Brain microvascular endothelial cell (primary cell): Measurements from ENCODE around the gene EXOC8.
"Not testable (repeated sequence)": the region's sequence is repeated elsewhere in the genome, so short reads cannot be mapped to it uniquely, and the experiment has no call there.

Experiments used
- DNase-seq: peaks from one replicate; pipeline ENCODE4 v3.0.0-alpha.2; 2020
- H3K27ac ChIP-seq: fragments of 250-450 bp; sonication (Bioruptor Pico); 2 replicates; pipeline ENCODE4 v1.5.1; 2020; ENCODE audit warnings: mild to moderate bottlenecking, moderate library complexity
- H3K27me3 ChIP-seq: fragments of 250-450 bp; sonication (Bioruptor Pico); replicated peaks from 2 replicates; pipeline ENCODE4 v1.5.1; 2020; ENCODE audit warnings: mild to moderate bottlenecking
- H3K36me3 ChIP-seq: fragments of 250-450 bp; sonication (Bioruptor Pico); replicated peaks from 2 replicates; pipeline ENCODE4 v1.5.1; 2020; ENCODE audit warnings: mild to moderate bottlenecking
- H3K4me3 ChIP-seq: 2 replicates; pipeline ENCODE4 v1.5.1; 2011; ENCODE audit warnings: low read depth, mild to moderate bottlenecking, control low read depth, low read length, moderate library complexity
- CTCF ChIP-seq: IDR thresholded peaks from 2 replicates; pipeline ENCODE4 v1.5.1; 2011; ENCODE audit warnings: low read depth, mild to moderate bottlenecking, moderate library complexity, low read length, control low read depth, inconsistent platforms; ENCODE audit errors: missing control alignments
- in situ Hi-C: cut with HindIII; loops from 2 replicates; pipeline ENCODE4 v1.10.0; 2017; ENCODE audit warnings: low sequenced_read_pairs, low pct_ligation_motif_present

Gene EXOC8

DNA sequence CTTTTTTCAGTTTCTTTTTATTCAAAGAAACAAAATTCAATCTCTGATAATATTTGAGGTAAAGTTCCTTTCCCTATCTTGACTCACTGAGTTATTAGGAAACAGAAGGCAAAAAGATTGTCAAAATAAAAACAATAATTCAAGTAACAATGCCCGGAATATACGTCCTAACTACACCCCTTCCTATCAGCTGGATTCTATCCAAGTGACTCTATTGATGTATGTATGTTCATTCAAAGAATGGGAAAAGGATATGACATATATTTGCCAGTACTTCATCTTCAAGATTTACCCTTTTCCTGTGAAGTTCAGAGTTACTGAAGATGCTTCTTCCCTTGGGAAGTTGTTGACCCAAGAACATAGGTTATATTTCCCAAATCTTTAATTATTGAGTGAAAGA lies 14.2 kb upstream of the EXOC8 start:
- H3K36me3 ChIP-seq, result peaks cover 38% of the 10 kb centered on the region
- H3K4me3 ChIP-seq, result no peak overlapping the region
- no peaks in the 10 kb centered on the region for H3K27me3 ChIP-seq
- no peak overlapping the region for H3K27ac ChIP-seq
- no peak for DNase-seq
- no peak for TF ChIP-seq CTCF
- in situ Hi-C loops, result no loop called here

GRCh38 chr1:231348856-231349255 lies 11.2 kb upstream of the EXOC8 start:
- H3K27ac ChIP-seq, H3K27me3 ChIP-seq, in situ Hi-C loops, DNase-seq, H3K4me3 ChIP-seq: not testable (repeated sequence)
- H3K36me3 ChIP-seq, result peaks cover 38% of the 10 kb centered on the region

GRCh38 chr1:231348442-231348841 lies 10.8 kb upstream of the EXOC8 start:
- no peak for TF ChIP-seq CTCF
- Histone ChIP-seq H3K27ac (no peak overlapping the region), H3K4me3 (no peak overlapping the region), H3K36me3 (peaks cover 38% of the 10 kb centered on the region), H3K27me3 (no peaks in the 10 kb centered on the region)
- no peak for DNase-seq
- in situ Hi-C loops, result no loop called here

DNA sequence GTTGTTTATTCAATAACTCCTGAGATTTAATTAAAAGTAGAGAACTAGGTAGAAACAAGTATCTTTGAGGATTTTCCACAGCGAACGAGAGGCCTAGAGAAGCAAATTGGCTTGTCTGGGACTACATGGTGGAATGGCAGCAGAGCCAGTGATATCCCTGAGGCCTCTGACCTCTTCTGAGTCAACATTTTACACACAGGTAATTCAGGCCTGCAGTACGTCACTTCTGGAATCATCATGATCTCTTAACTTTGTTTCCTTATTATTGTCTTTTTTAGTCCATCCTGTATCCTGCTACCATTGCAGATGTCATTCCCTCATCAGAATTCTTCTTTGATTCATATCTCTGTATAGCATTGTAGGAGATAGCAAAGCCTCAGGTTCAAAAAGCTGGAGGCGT lies 10.3 kb upstream of the EXOC8 start:
- no peak for DNase-seq
- in situ Hi-C loops, result no loop called here
- H3K27me3 ChIP-seq, result no peaks in the 10 kb centered on the region
- H3K4me3 ChIP-seq, result no peak overlapping the region
- H3K27ac ChIP-seq, result no peak overlapping the region
- TF ChIP-seq CTCF, result no peak
- H3K36me3 ChIP-seq, result peaks cover 35% of the 10 kb centered on the region

DNA sequence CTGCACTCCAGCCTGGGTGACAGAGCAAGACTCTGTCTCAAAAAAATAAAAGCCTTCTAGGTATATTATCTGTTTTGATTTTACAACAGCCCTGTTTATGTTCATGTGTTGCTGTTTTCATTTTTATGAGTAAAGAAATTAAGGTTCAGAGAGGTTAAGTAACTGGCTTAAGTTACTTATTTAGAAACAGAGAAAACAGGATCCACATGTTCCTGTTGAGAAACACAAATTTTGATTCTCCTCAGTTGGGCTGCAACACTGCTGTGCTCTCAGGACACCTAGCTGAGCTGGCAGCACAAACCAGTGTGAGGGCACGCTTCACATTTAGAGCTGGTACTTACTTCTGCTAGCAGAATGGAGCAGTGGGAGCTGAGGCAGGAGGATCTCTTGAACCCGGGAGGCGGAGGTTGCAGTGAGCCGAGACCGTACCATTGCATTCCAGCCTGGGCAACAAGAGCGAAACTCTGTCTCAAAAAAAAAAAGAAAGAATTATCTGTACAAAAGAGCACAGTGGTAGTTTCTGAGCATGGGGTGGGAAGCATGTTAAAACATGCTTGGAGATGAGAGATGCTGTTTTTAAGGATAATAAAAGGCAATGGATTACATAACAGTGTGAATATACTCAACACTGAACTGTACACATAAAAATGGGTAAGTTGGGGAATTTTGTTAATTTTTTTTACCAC lies 2.8 kb upstream of the EXOC8 start:
- Histone ChIP-seq H3K36me3 (no peaks in the 10 kb centered on the region), H3K4me3 (no peak overlapping the region), H3K27ac (no peak overlapping the region), H3K27me3 (no peaks in the 10 kb centered on the region)
- no peak for DNase-seq
- in situ Hi-C loops, result no loop called here
- no peak for TF ChIP-seq CTCF

DNA sequence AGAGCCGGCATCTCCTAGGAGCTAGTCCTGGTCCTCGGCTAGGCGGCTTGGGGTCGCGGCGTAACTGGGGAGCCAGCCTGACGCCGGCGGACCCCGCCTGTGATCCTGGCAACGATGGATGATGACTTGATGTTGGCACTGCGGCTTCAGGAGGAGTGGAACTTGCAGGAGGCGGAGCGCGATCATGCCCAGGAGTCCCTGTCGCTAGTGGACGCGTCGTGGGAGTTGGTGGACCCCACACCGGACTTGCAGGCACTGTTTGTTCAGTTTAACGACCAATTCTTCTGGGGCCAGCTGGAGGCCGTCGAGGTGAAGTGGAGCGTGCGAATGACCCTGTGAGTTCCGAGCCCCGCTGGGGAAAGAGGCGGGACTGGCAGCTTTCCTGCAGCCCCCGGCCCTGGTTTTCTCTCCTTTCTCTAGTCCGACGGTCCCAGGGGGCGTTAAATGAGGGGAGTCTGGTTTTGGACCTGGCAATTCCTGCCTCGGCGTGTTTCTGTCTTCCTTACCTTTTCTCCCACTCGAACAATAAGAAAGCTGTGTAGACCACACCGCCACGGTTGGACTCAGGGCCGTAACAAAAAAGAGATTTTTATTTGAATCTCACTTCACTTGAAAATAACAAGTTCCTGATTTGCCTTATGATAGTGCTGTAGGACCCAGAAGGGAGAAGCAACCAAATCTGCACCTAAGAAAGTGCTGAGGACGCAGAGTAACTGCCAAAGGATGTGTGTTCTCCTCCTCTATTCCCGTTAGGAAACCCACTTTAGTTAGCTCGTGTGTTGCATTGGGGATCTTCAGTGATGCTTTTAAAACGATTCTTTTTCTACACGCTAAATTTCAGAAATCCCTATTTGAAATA lies 847 bp upstream of the EXOC8 start, which contains the start of gene SPRTN:
Gene SPRTN, plus strand, starts transcription at position 24 of the 859 bp plus-strand sequence. Its CDS starts 91 bp downstream, at position 115.
- no peak for TF ChIP-seq CTCF
- no peaks in the 10 kb centered on the region for H3K36me3 ChIP-seq
- H3K27me3 ChIP-seq, result no peaks in the 10 kb centered on the region
- peak within 1 kb of the TSS; percentile 98 for H3K27ac ChIP-seq
- peak within 1 kb of the TSS; percentile 85 for H3K4me3 ChIP-seq
- in situ Hi-C loops, result no loop called here
- no peak for DNase-seq
